ENCODE data around the gene HNRNPLL. TPM values are rescaled to one million over a fixed set of nuclear protein-coding genes. Genes with fewer than 3 reads are reported as not detected.

The HNRNPLL gene
- total and polyA plus RNA-seq, 2 experiments from 2014 or later: 42.5 to 53.4 TPM

- no peaks in the 10 kb centered on the region for H3K9me3 Mint-ChIP-seq
- H3K27me3 Mint-ChIP-seq (ENCODE audit: insufficient read depth, low read depth, poor library complexity): no peaks in the 10 kb centered on the region
- Histone ChIP-seq H3F3A (replicated peaks; ENCODE audit: low read depth) (no peaks in the 10 kb centered on the region), H3K27ac (ENCODE audit: low read depth) (no peak overlapping the region), H3K4me1 (ENCODE audit: insufficient read depth) (peaks cover 11% of the 10 kb centered on the region; the same call in 1 of the 2 replicates), H3K27me3 (ENCODE audit: insufficient read depth) (no peaks in the 10 kb centered on the region), H2AFZ (no peak overlapping the region), H3K79me2 (replicated peaks; ENCODE audit: insufficient read depth) (no peaks in the 10 kb centered on the region), H3K36me3 (ENCODE audit: insufficient read depth) (no peaks in the 10 kb centered on the region), H3K4me2 (no peak overlapping the region), H3K9me2 (ENCODE audit: insufficient read depth) (no peaks in the 10 kb centered on the region; the same call in 1 of the 2 replicates), H4K20me1 (replicated peaks; ENCODE audit: insufficient read depth) (no peaks in the 10 kb centered on the region), H3K4me3 (no peak overlapping the region)
- H3K27ac Mint-ChIP-seq: no peak overlapping the region
- ATAC-seq (no peak), DNase-seq (ENCODE audit: low spot score) (no peak)
- no peaks in the 10 kb centered on the region for H3K36me3 Mint-ChIP-seq (ENCODE audit: low read depth)
- no peak overlapping the region for H3K4me3 Mint-ChIP-seq
- H3K4me1 Mint-ChIP-seq: peaks cover 14% of the 10 kb centered on the region
- TF ChIP-seq STAT1 (IDR thresholded peaks at IDR 0.05; ENCODE audit: unreplicated experiment): no peak
- no peak for TF ChIP-seq EZH2phosphoT487 (IDR thresholded peaks at IDR 0.05; ENCODE audit: unreplicated experiment)
- TF ChIP-seq ZNF462 (CRISPR knock-in tag; IDR thresholded peaks at IDR 0.05): no peak
- TF ChIP-seq ETS1 (IDR thresholded peaks at IDR 0.05): no peak
- TF ChIP-seq, protein P1, sequence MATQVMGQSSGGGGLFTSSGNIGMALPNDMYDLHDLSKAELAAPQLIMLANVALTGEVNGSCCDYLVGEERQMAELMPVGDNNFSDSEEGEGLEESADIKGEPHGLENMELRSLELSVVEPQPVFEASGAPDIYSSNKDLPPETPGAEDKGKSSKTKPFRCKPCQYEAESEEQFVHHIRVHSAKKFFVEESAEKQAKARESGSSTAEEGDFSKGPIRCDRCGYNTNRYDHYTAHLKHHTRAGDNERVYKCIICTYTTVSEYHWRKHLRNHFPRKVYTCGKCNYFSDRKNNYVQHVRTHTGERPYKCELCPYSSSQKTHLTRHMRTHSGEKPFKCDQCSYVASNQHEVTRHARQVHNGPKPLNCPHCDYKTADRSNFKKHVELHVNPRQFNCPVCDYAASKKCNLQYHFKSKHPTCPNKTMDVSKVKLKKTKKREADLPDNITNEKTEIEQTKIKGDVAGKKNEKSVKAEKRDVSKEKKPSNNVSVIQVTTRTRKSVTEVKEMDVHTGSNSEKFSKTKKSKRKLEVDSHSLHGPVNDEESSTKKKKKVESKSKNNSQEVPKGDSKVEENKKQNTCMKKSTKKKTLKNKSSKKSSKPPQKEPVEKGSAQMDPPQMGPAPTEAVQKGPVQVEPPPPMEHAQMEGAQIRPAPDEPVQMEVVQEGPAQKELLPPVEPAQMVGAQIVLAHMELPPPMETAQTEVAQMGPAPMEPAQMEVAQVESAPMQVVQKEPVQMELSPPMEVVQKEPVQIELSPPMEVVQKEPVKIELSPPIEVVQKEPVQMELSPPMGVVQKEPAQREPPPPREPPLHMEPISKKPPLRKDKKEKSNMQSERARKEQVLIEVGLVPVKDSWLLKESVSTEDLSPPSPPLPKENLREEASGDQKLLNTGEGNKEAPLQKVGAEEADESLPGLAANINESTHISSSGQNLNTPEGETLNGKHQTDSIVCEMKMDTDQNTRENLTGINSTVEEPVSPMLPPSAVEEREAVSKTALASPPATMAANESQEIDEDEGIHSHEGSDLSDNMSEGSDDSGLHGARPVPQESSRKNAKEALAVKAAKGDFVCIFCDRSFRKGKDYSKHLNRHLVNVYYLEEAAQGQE (IDR thresholded peaks at IDR 0.05; ENCODE audit: unreplicated experiment): no peak
- no peak for TF ChIP-seq POLR2AphosphoS5 (IDR thresholded peaks at IDR 0.05; ENCODE audit: low read depth)
- TF ChIP-seq ZNF114 (CRISPR knock-in tag; IDR thresholded peaks at IDR 0.05): no peak
- TF ChIP-seq EZH2 (IDR thresholded peaks at IDR 0.05; ENCODE audit: low read depth, unreplicated experiment): no peak
- no peak for TF ChIP-seq CTCF (conservative IDR thresholded peaks at IDR 0.05; ENCODE audit: low read depth in 2 of 2)
- TF ChIP-seq NANOG (IDR thresholded peaks at IDR 0.05; ENCODE audit: borderline replicate concordance): no peak
- no peak for TF ChIP-seq ZNF331 (CRISPR knock-in tag; IDR thresholded peaks at IDR 0.05; ENCODE audit: low read depth)
- TF ChIP-seq JUNB (IDR thresholded peaks at IDR 0.05; ENCODE audit: unreplicated experiment): no peak
- TF ChIP-seq CREB1 (CRISPR knock-in tag; IDR thresholded peaks at IDR 0.05; ENCODE audit: low read depth): no peak
Measured at GRCh38 chr2:38610851-38611801, 8.4 kb upstream of the HNRNPLL start.
